AG04450 (cell line): ENCODE results near the gene ADGB. TPM values are rescaled to one million over a fixed set of nuclear protein-coding genes. Genes with fewer than 3 reads are reported as not detected.

Experiments
- CTCF ChIA-PET: fragments of 300-600, 350-600 bp; formaldehyde crosslinking; extraction: SDS; loops from one replicate; lab custom pipeline; 2022; ENCODE audit warnings: antibody characterized with exemption, inconsistent platforms; lab: Charles Lee
- POLR2A ChIA-PET: fragments of 350-600 bp; formaldehyde crosslinking; extraction: SDS; loops from one replicate; lab custom pipeline; 2021; ENCODE audit warnings: antibody characterized with exemption, inconsistent platforms; lab: Yijun Ruan, JAX
- DNase-seq: peaks from one replicate; pipeline ENCODE4 v3.0.0-alpha.2; 2011; ENCODE audit warnings: low read depth, low spot score
- H3K27ac ChIP-seq: one replicate; pipeline ENCODE4 v1.5.1; 2012; ENCODE audit warnings: low read depth, low read length, control low read depth
- H3K27me3 ChIP-seq: one replicate; pipeline ENCODE4 v1.6.0; 2012; ENCODE audit warnings: low read length; ENCODE audit not compliant: control insufficient read depth, insufficient read depth
- H3K4me3 ChIP-seq: 2 replicates; pipeline ENCODE4 v1.5.1; 2011; ENCODE audit warnings: mild to moderate bottlenecking, low read depth, low read length, control low read depth
- H3K9me3 ChIP-seq: 2 replicates; pipeline ENCODE4 v1.5.1; 2012; ENCODE audit warnings: low read length; ENCODE audit not compliant: control insufficient read depth, insufficient read depth
- CTCF ChIP-seq: IDR thresholded peaks from 2 replicates; pipeline ENCODE4 v1.5.1; 2011; ENCODE audit warnings: low read depth, low read length, control low read depth, inconsistent platforms
- polyA plus RNA-seq: library from polyadenylated mRNA; depleted of rRNA; stranded (reverse); fragments of >200 nt; gene quantifications from 2 replicates; pipeline ENCODE4 v1.2.3, GENCODE V29; 2011

ADGB gene
- polyA plus RNA-seq, 1 experiment = not detected

GRCh38 chr6:146620655-146621054 lies 21.9 kb downstream of the ADGB start:
- H3K4me3 ChIP-seq = no peak overlapping the region
- ChIA-PET POLR2A (no interaction called here), CTCF (no interaction called here)
- TF ChIP-seq CTCF = no peak
- DNase-seq = no peak
- H3K27me3 ChIP-seq = no peaks in the 10 kb centered on the region
- no peak overlapping the region for H3K27ac ChIP-seq
- H3K9me3 ChIP-seq = no peaks in the 10 kb centered on the region

- Histone ChIP-seq H3K4me3 (no peak overlapping the region), H3K27ac (no peak overlapping the region), H3K9me3 (no peaks in the 10 kb centered on the region), H3K27me3 (no peaks in the 10 kb centered on the region)
- CTCF ChIA-PET = no interaction called here
- POLR2A ChIA-PET = no interaction called here
- DNase-seq = no peak
- no peak for TF ChIP-seq CTCF
Observed at GRCh38 chr6:146628350-146628749, 29.6 kb downstream of the ADGB start.

- POLR2A ChIA-PET = no interaction called here
- no peak overlapping the region for H3K4me3 ChIP-seq
- CTCF ChIA-PET = no interaction called here
- H3K9me3 ChIP-seq = no peaks in the 10 kb centered on the region
- no peak for DNase-seq
- no peaks in the 10 kb centered on the region for H3K27me3 ChIP-seq
- TF ChIP-seq CTCF = no peak
- no peak overlapping the region for H3K27ac ChIP-seq
Observed at GRCh38 chr6:146634022-146634421, 35.2 kb downstream of the ADGB start.

GRCh38 chr6:146635165-146635564 lies 36.4 kb downstream of the ADGB start:
- H3K4me3 ChIP-seq = no peak overlapping the region
- CTCF ChIA-PET = no interaction called here

GRCh38 chr6:146636481-146636880 lies 37.7 kb downstream of the ADGB start:
- no peaks in the 10 kb centered on the region for H3K9me3 ChIP-seq
- no peaks in the 10 kb centered on the region for H3K27me3 ChIP-seq
- no peak for DNase-seq
- H3K27ac ChIP-seq = no peak overlapping the region
- TF ChIP-seq CTCF = no peak
- POLR2A ChIA-PET = no interaction called here
- H3K4me3 ChIP-seq = no peak overlapping the region
- CTCF ChIA-PET = no interaction called here

More at GRCh38 chr6:146635165-146635564, 36.4 kb downstream of the ADGB start:
- H3K27ac ChIP-seq = no peak overlapping the region
- POLR2A ChIA-PET = no interaction called here
- H3K27me3 ChIP-seq = no peaks in the 10 kb centered on the region
- no peak for TF ChIP-seq CTCF
- DNase-seq = no peak
- no peaks in the 10 kb centered on the region for H3K9me3 ChIP-seq
